GM12892 (cell line): Measurements from ENCODE around the gene TTC22.

Experiments
- POLR2A ChIP-seq: IDR thresholded peaks from 2 replicates; pipeline ENCODE4 v1.6.1; 2011; ENCODE audit warnings: low read depth, low read length, control low read depth
- TAF1 ChIP-seq: IDR thresholded peaks from 2 replicates; pipeline ENCODE4 v1.6.1; 2011; ENCODE audit warnings: low read depth, mild to moderate bottlenecking, control low read depth, low read length, borderline replicate concordance

DNA sequence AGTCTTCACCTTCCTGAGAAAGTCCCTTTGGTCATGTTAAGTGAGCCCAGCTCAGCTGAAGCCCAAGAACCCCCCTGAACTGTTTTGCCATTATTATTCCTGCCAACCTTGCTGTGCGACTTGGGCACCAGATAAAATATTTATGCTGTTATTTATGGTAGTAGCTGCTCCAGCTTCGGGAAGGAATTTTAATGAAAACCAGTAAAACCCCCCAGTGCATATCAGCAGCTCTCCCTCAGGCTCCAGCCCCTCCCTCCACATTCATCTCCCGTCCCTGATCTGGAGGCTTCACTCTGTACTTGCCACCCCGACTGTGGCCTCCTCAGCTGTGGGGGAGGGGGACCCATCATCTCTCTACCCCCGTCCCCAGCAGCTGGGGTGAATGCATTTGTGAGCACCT, 12.7 kb downstream of the TTC22 start:
- TF ChIP-seq POLR2A (no peak), TAF1 (no peak)
